ENCODE results near the gene C1orf74. TPM values are rescaled to one million over a fixed set of nuclear protein-coding genes. Genes with fewer than 3 reads are reported as not detected.

The C1orf74 gene
- total RNA-seq, 5 donors from 2014 or later (not counting 1 experiment from before 2014, with no cell fraction given): 0.58 to 1.3 (median 1.2) TPM

DNA sequence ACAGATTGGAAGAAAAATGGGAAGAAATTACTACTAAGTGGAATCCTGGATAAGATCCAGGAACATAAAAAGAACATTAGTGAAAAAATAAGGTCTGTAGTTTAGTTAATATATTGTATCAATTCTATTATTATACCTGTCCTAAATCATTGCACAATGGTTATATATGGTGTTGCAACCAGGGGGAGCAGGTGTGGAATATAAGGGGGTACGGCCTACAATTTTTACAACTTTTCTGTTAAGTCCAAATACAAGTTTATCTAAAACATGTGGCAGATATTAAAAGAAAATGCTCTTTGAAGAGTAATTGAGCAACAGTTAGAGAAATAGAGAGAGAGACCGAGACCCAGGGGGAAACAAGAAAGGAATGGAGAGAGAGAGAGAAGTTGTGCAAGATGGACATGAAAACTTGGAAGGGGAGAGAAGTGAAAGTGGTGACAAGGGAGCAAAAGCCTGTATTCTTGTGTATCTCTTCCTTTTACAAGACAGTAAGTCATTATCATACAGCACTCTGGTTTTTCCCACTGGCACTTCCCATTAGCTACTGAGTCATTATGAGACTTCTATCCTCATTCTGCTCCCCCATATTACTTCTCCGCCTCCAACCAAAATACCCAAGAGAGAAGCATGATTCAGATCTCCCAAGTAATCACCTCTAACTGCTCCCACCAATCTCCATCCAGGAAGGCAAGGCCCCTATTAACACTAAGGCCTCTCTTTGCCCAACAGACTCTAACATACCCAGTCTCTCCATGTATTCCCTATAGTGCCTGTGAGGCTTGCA is 50.8 kb downstream of the C1orf74 start:
- Mint-ChIP-seq H3K36me3 (peaks cover 5% of the 10 kb centered on the region), H3K9me3 (no peaks in the 10 kb centered on the region), H3K4me3 (no peak overlapping the region), H3K27ac (no peak overlapping the region), H3K4me1 (peaks cover 0 to 3% (median 0%) of the 10 kb centered on the region in 3 donors), H3K27me3 (no peaks in the 10 kb centered on the region)
- Histone ChIP-seq H3K4me3 (ENCODE audit: control insufficient read depth in 1 of 2, extremely low read depth in 1 of 2, low read length in 1 of 2) (no peak overlapping the region), H3K27me3 (replicated peaks in 1 of 2; ENCODE audit: control insufficient read depth in 2 of 2, extremely low read depth in 1 of 2, insufficient read depth in 2 of 2, low read length in 1 of 2) (no peaks in the 10 kb centered on the region), H3K36me3 (ENCODE audit: control insufficient read depth in 2 of 2, extremely low read depth in 1 of 2, insufficient read depth in 1 of 2, low read length in 1 of 2) (no peaks in the 10 kb centered on the region), H3K27ac (ENCODE audit: low read length) (no peak overlapping the region), H3K9me3 (no peaks in the 10 kb centered on the region), H3K4me1 (ENCODE audit: control insufficient read depth in 1 of 2, extremely low read depth in 1 of 2, insufficient read depth in 2 of 2, low read length in 2 of 2) (no peaks in the 10 kb centered on the region)
- ChIA-PET POLR2A (no interaction called here), CTCF (interaction anchor here in 1 of 2 donors (0.6 kb wide), 1 partner anchor 22 kb away, joined by 3 read pairs; no protein-coding TSS in a partner anchor)
- no peak for ATAC-seq (replicated peaks in 1 of 4)
- WGBS (ENCODE audit: insufficient coverage): 78% methylated on average over 1 of the region's 3 CpGs
- no peak for DNase-seq

DNA sequence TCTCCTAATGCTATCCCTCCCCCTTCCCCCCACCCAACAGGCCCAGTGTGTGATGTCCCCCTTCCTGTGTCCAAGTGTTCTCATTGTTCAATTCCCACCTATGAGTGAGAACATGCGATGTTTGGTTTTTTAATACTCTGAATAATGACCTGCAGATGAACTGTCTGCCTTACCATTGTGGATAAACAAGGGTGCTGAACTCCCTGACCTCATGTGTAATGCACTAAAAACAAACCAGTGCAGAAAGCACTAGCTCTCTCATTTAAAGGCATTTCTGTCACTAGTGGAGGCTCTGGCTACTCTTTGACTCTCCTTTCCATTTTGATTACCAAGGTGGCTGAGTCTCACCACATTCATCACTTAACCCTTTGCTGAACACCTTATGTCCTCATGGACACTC is 51.6 kb downstream of the C1orf74 start:
- Mint-ChIP-seq H3K36me3 (peaks cover 5% of the 10 kb centered on the region), H3K9me3 (no peaks in the 10 kb centered on the region), H3K27ac (no peak overlapping the region), H3K4me3 (no peak overlapping the region), H3K27me3 (no peaks in the 10 kb centered on the region), H3K4me1 (peaks cover 0 to 4% (median 3%) of the 10 kb centered on the region in 3 donors)
- no peaks in the 10 kb centered on the region for H3K4me1 ChIP-seq (ENCODE audit: control insufficient read depth in 1 of 2, extremely low read depth in 1 of 2, insufficient read depth in 2 of 2, low read length in 2 of 2)
- WGBS (ENCODE audit: insufficient coverage): 86% methylated on average over 1 of the region's 1 CpG
- no peak overlapping the region for H3K27ac ChIP-seq (ENCODE audit: low read length)
- ATAC-seq (replicated peaks in 1 of 4) (no peak), DNase-seq (no peak)
- H3K9me3 ChIP-seq: no peaks in the 10 kb centered on the region
- no peaks in the 10 kb centered on the region for H3K27me3 ChIP-seq (replicated peaks in 1 of 2; ENCODE audit: control insufficient read depth in 2 of 2, extremely low read depth in 1 of 2, insufficient read depth in 2 of 2, low read length in 1 of 2)
- ChIA-PET CTCF (no interaction called here), POLR2A (no interaction called here)
- no peak overlapping the region for H3K4me3 ChIP-seq (ENCODE audit: control insufficient read depth in 1 of 2, extremely low read depth in 1 of 2, low read length in 1 of 2)
- H3K36me3 ChIP-seq (ENCODE audit: control insufficient read depth in 2 of 2, extremely low read depth in 1 of 2, insufficient read depth in 1 of 2, low read length in 1 of 2): no peaks in the 10 kb centered on the region

DNA sequence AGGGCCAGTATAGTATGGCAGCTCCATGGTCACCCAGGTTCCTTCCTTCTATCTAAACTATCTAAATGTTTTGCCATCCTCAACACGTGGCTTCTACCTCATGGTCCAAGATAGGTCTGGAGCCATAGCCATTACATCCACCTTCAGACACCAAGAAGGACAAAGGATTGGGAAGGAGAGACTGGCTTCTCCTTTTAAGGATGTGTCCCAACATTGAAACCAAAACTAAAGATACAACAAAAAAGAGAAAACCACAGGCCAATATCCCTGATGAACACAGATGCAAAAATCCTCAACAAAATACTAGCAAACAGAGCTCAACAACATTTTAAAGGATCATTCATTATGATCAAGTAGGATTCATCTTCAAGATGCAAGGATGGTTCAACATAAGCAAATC is 54.9 kb downstream of the C1orf74 start:
- H3K4me3 Mint-ChIP-seq: no peak overlapping the region
- CTCF ChIA-PET: no interaction called here
- Histone ChIP-seq H3K27me3 (replicated peaks in 1 of 2; ENCODE audit: control insufficient read depth in 2 of 2, extremely low read depth in 1 of 2, insufficient read depth in 2 of 2, low read length in 1 of 2) (no peaks in the 10 kb centered on the region), H3K27ac (ENCODE audit: low read length) (no peak overlapping the region), H3K4me1 (ENCODE audit: control insufficient read depth in 1 of 2, extremely low read depth in 1 of 2, insufficient read depth in 2 of 2, low read length in 2 of 2) (peaks cover 0 to 6% of the 10 kb centered on the region in 2 experiments), H3K36me3 (ENCODE audit: control insufficient read depth in 2 of 2, extremely low read depth in 1 of 2, insufficient read depth in 1 of 2, low read length in 1 of 2) (no peaks in the 10 kb centered on the region), H3K9me3 (no peaks in the 10 kb centered on the region), H3K4me3 (ENCODE audit: control insufficient read depth in 1 of 2, extremely low read depth in 1 of 2, low read length in 1 of 2) (no peak overlapping the region)
- ATAC-seq (replicated peaks in 1 of 4): no peak
- H3K36me3 Mint-ChIP-seq: peaks cover 5% of the 10 kb centered on the region
- POLR2A ChIA-PET: no interaction called here
- WGBS (ENCODE audit: insufficient coverage): no CpG with 5 or more reads among the region's 1 CpG
- no peak for DNase-seq
- no peaks in the 10 kb centered on the region for H3K9me3 Mint-ChIP-seq
- H3K4me1 Mint-ChIP-seq: peaks cover 12 to 22% (median 17%) of the 10 kb centered on the region in 3 donors
- H3K27ac Mint-ChIP-seq: no peak overlapping the region
- H3K27me3 Mint-ChIP-seq: no peaks in the 10 kb centered on the region

Other genes starting within 250 kb of the C1orf74 start
- not detected for gene CAMK1G, start 200.8 kb downstream of the C1orf74 start, total RNA-seq
- 1 to 10 TPM in 1 of 5 donors, under 1 TPM in 4; 0.25 to 1.2 (median 0.56) TPM for gene LAMB3, start 132.1 kb downstream of the C1orf74 start, total RNA-seq
- gene G0S2, start 109.1 kb downstream of the C1orf74 start, total RNA-seq: under 1 TPM in 3 of 5 donors, not detected in 2; 0.32 to 0.60 (median 0.59) TPM
- 1 to 10 TPM in 1 of 5 donors, under 1 TPM in 1, not detected in 3; 0.41 to 1.1 TPM for gene HSD11B1, start 79.7 kb downstream of the C1orf74 start, total RNA-seq
- gene TRAF3IP3, start 28.5 kb downstream of the C1orf74 start, total RNA-seq: 100 to 1,000 TPM; 332 to 502 (median 465) TPM
- gene IRF6, start 21.6 kb upstream of the C1orf74 start, total RNA-seq: 1 to 10 TPM in 3 of 5 donors, under 1 TPM in 2; 0.16 to 2.6 (median 1.0) TPM
- 10 to 100 TPM in 3 of 5 donors, 1 to 10 TPM in 2; 9.1 to 19.9 (median 14.5) TPM for gene UTP25, start 43.4 kb upstream of the C1orf74 start, total RNA-seq
- not detected for gene SYT14, start 153.7 kb upstream of the C1orf74 start, total RNA-seq

All from T-cell (primary cell).